ENCODE measurements around the gene NLRP11.

NLRP11 gene

GRCh38 chr19:55836340-55836739 lies 4.5 kb upstream of the NLRP11 start, which contains the start of gene NLRP4:
Gene NLRP4 (plus strand): TSS chr19:55836540. CDS start chr19:55852081, 15,541 bp downstream.
- Histone ChIP-seq H3K36me3 (ENCODE audit: insufficient read depth, low read length) (no peaks in the 10 kb centered on the region), H3K27me3 (ENCODE audit: control insufficient read depth, insufficient read depth, low read length) (no peaks in the 10 kb centered on the region), H3K9ac (ENCODE audit: low read depth, low read length) (no peak within 1 kb of the TSS)

DNA sequence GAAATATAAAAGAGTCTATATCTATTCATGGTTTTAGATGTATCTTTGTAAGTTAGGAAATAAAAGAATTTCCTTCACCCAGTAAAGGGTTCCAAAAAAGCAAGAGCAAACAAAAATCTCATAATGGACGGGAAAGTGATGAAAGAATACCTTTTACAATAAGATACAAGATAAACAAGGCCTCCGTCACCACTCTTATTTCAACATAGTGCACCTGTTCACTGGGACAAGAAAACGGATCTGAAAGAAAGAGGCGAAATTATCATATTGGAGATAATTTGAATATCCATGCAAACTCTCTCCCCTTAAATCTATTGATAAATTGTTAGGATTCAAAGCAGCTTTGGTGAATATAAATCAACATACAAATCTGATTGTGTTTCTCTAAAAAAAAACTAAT lies 877 bp upstream of the NLRP11 start:
- H3K4me3 ChIP-seq (ENCODE audit: low read length) = no peak overlapping the region
- no peaks in the 10 kb centered on the region for H3K36me3 ChIP-seq (ENCODE audit: insufficient read depth, low read length)
- H3K9ac ChIP-seq (ENCODE audit: low read depth, low read length) = no peak overlapping the region
- H3K4me2 ChIP-seq (ENCODE audit: low read length) = no peak overlapping the region
- H3K9me3 ChIP-seq (replicated peaks; ENCODE audit: low read length) = no peaks in the 10 kb centered on the region
- H3K27me3 ChIP-seq (ENCODE audit: control insufficient read depth, insufficient read depth, low read length) = no peaks in the 10 kb centered on the region
- H3K4me1 ChIP-seq (ENCODE audit: control insufficient read depth, insufficient read depth, low read length) = no peaks in the 10 kb centered on the region

More at GRCh38 chr19:55836340-55836739, 4.5 kb upstream of the NLRP11 start, which contains the start of gene NLRP4:
- Histone ChIP-seq H3K4me1 (ENCODE audit: control insufficient read depth, insufficient read depth, low read length) (no peaks in the 10 kb centered on the region), H3K9me3 (replicated peaks; ENCODE audit: low read length) (no peaks in the 10 kb centered on the region), H3K4me2 (ENCODE audit: low read length) (no peak within 1 kb of the TSS), H3K4me3 (ENCODE audit: low read length) (no peak within 1 kb of the TSS)

DNA sequence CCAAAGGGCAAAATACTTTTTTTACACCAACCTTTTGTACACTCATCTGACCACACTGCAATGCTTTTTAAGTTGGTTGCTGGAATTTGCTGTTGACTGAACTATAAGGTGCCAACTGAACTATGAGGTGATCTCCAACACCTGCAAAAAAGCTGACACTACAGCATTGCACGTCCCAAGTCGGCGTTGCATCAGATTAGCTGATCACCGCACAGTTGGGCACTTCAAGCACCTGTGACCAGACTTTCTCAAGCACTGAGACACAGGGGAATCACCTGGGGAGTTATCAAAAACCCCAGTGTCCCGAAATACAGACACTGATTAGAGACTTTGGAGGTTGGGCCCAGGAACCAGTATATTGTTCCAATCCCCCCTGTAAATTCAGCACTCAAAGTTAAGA lies 1.1 kb downstream of the NLRP11 start:
- Histone ChIP-seq H3K9me3 (replicated peaks; ENCODE audit: low read length) (no peaks in the 10 kb centered on the region), H3K4me2 (ENCODE audit: low read length) (no peak overlapping the region), H3K4me1 (ENCODE audit: control insufficient read depth, insufficient read depth, low read length) (no peaks in the 10 kb centered on the region)

GRCh38 chr19:55820037-55820436 lies 11.8 kb downstream of the NLRP11 start:
- no peaks in the 10 kb centered on the region for H3K36me3 ChIP-seq (ENCODE audit: insufficient read depth, low read length)
- H3K4me1 ChIP-seq (ENCODE audit: control insufficient read depth, insufficient read depth, low read length) = no peaks in the 10 kb centered on the region
- H3K9me3 ChIP-seq (replicated peaks; ENCODE audit: low read length) = peaks cover 9% of the 10 kb centered on the region
- no peak overlapping the region for H3K4me2 ChIP-seq (ENCODE audit: low read length)
- no peak overlapping the region for H3K4me3 ChIP-seq (ENCODE audit: low read length)
- no peak overlapping the region for H3K9ac ChIP-seq (ENCODE audit: low read depth, low read length)
- H3K27me3 ChIP-seq (ENCODE audit: control insufficient read depth, insufficient read depth, low read length) = no peaks in the 10 kb centered on the region

More for the DNA sequence above, 1.1 kb downstream of the NLRP11 start:
- H3K27me3 ChIP-seq (ENCODE audit: control insufficient read depth, insufficient read depth, low read length) = no peaks in the 10 kb centered on the region
- no peaks in the 10 kb centered on the region for H3K36me3 ChIP-seq (ENCODE audit: insufficient read depth, low read length)
- H3K9ac ChIP-seq (ENCODE audit: low read depth, low read length) = no peak overlapping the region
- H3K4me3 ChIP-seq (ENCODE audit: low read length) = no peak overlapping the region

DNA sequence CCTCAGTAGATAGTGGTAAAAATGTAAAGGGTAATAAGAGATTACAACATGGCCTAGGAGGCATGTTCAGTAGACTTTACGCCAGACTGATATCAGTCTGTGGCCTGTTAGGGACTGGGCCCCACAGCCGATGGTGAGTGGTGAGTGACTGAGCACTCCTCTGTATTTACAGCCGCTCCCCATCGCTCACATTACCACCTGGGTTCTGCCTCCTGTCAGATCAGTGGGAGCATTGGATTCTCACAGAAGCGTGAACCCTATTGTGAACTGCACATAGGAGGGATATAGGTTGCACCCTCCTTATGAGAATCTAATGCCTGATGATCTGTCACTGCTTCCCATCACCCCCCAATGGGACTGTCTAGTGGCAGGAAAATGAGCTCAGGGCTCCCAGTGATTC lies 17.9 kb downstream of the NLRP11 start:
- no peak overlapping the region for H3K9ac ChIP-seq (ENCODE audit: low read depth, low read length)
- no peaks in the 10 kb centered on the region for H3K27me3 ChIP-seq (ENCODE audit: control insufficient read depth, insufficient read depth, low read length)
- H3K9me3 ChIP-seq (replicated peaks; ENCODE audit: low read length) = no peaks in the 10 kb centered on the region
- H3K4me2 ChIP-seq (ENCODE audit: low read length) = no peak overlapping the region
- no peaks in the 10 kb centered on the region for H3K4me1 ChIP-seq (ENCODE audit: control insufficient read depth, insufficient read depth, low read length)
- H3K36me3 ChIP-seq (ENCODE audit: insufficient read depth, low read length) = no peaks in the 10 kb centered on the region
- no peak overlapping the region for H3K4me3 ChIP-seq (ENCODE audit: low read length)

DNA sequence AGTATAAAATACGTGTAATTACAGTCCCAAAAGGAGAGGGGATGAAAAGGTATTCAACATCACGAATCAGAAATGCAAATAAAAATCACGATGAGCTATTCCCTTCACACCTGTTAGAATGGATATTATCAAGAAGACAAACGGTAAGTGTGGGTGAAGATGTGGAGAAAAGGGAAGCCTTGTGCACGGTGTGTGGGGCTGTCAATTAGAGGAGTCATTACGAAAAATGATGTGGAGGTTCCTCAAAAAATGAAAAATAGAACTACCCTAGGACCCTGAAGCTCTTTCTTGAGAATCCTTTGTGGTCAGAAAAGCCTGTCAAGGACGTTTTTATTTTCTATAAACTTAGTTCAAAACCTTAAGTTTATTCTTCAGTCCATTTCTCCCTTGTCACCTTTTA lies 19.4 kb downstream of the NLRP11 start:
- H3K9me3 ChIP-seq (replicated peaks; ENCODE audit: low read length) = no peaks in the 10 kb centered on the region
- no peaks in the 10 kb centered on the region for H3K36me3 ChIP-seq (ENCODE audit: insufficient read depth, low read length)
- H3K4me2 ChIP-seq (ENCODE audit: low read length) = no peak overlapping the region
- H3K9ac ChIP-seq (ENCODE audit: low read depth, low read length) = no peak overlapping the region
- H3K27me3 ChIP-seq (ENCODE audit: control insufficient read depth, insufficient read depth, low read length) = no peaks in the 10 kb centered on the region
- H3K4me3 ChIP-seq (ENCODE audit: low read length) = no peak overlapping the region
- no peaks in the 10 kb centered on the region for H3K4me1 ChIP-seq (ENCODE audit: control insufficient read depth, insufficient read depth, low read length)

GRCh38 chr19:55811340-55811739 lies 20.5 kb downstream of the NLRP11 start:
- Histone ChIP-seq H3K9ac (ENCODE audit: low read depth, low read length) (no peak overlapping the region), H3K27me3 (ENCODE audit: control insufficient read depth, insufficient read depth, low read length) (no peaks in the 10 kb centered on the region), H3K4me2 (ENCODE audit: low read length) (no peak overlapping the region), H3K4me1 (ENCODE audit: control insufficient read depth, insufficient read depth, low read length) (no peaks in the 10 kb centered on the region), H3K36me3 (ENCODE audit: insufficient read depth, low read length) (no peaks in the 10 kb centered on the region), H3K9me3 (replicated peaks; ENCODE audit: low read length) (no peaks in the 10 kb centered on the region), H3K4me3 (ENCODE audit: low read length) (no peak overlapping the region)

DNA sequence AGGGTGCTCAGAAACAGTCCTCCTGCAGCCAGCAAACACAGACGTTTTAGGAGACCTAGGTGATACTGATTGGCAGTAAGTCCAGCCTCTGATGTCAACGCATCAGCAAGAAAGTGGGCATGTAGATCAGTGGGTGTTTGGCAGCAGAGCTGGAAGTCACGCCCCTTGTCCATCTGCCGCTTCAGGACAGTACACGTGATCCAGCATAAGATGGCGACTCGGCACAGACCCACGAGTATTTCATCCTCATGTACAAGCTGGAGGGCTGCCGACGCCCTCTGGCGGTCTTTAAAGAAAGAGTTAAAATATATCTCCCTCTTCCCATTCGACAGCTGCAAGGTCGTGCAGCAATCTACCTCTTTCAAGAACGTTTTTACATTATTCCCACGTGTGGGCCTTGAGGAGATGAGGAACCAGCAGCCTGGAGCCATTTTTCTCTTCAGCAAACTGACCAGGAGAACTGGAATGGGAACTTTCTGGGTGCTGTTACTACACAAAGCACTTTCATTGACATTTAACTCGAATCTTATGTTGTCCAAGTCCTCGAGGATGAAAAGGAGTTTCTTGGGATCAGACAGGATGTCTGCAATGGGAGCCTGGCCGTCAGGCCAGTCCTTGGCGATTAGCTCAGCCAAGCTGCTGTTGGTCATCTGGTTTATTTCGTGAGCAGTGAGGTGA lies 22.3 kb downstream of the NLRP11 start:
- no peaks in the 10 kb centered on the region for H3K4me1 ChIP-seq (ENCODE audit: control insufficient read depth, insufficient read depth, low read length)
- H3K9ac ChIP-seq (ENCODE audit: low read depth, low read length) = no peak overlapping the region
- no peaks in the 10 kb centered on the region for H3K27me3 ChIP-seq (ENCODE audit: control insufficient read depth, insufficient read depth, low read length)
- no peak overlapping the region for H3K4me3 ChIP-seq (ENCODE audit: low read length)
- H3K4me2 ChIP-seq (ENCODE audit: low read length) = no peak overlapping the region
- H3K36me3 ChIP-seq (ENCODE audit: insufficient read depth, low read length) = no peaks in the 10 kb centered on the region
- H3K9me3 ChIP-seq (replicated peaks; ENCODE audit: low read length) = no peaks in the 10 kb centered on the region

DNA sequence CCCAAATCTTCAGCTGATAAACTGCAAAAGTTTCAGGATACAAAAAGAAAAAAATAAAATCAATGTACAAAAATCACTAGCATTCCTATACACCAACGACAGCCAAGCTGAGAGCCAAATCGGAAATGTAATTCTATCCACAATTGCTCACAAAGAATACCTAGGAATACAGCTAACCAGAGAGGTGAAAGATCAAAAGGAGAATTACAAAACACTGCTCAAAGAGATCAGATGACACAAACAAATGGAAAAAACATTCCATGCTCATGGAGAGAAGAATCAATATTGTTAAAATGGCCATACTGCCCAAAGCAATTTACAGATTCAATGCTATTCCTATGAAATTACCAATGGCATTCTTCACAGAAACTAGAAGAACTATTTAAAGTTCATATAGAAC lies 29.5 kb downstream of the NLRP11 start:
- Histone ChIP-seq H3K9me3 (replicated peaks; ENCODE audit: low read length) (no peaks in the 10 kb centered on the region), H3K27me3 (ENCODE audit: control insufficient read depth, insufficient read depth, low read length) (no peaks in the 10 kb centered on the region), H3K4me3 (ENCODE audit: low read length) (no peak overlapping the region), H3K4me2 (ENCODE audit: low read length) (no peak overlapping the region), H3K9ac (ENCODE audit: low read depth, low read length) (no peak overlapping the region), H3K36me3 (ENCODE audit: insufficient read depth, low read length) (no peaks in the 10 kb centered on the region), H3K4me1 (ENCODE audit: control insufficient read depth, insufficient read depth, low read length) (no peaks in the 10 kb centered on the region)

DNA sequence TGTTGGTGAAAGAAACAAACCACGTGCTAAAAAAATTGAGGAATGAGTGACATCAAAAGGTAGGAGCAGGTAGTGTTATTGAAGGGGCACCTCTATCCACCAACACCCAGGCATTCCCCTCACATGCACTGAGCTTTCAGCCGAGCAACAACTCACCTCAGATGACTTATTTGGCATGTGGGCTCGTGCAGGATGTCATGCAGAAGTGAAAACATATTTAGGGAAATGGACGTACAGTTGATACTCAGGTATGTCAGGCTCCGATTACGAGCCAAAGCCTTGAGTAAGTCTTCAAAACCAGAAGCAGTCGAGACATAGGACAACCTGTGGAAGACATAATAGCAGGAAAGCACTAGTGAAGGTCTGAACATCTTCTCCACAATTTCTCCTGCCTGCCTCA lies 30.4 kb downstream of the NLRP11 start:
- H3K9ac ChIP-seq (ENCODE audit: low read depth, low read length) = no peak overlapping the region
- no peak overlapping the region for H3K4me3 ChIP-seq (ENCODE audit: low read length)
- no peaks in the 10 kb centered on the region for H3K36me3 ChIP-seq (ENCODE audit: insufficient read depth, low read length)
- no peaks in the 10 kb centered on the region for H3K4me1 ChIP-seq (ENCODE audit: control insufficient read depth, insufficient read depth, low read length)
- no peak overlapping the region for H3K4me2 ChIP-seq (ENCODE audit: low read length)
- H3K9me3 ChIP-seq (replicated peaks; ENCODE audit: low read length) = no peaks in the 10 kb centered on the region
- H3K27me3 ChIP-seq (ENCODE audit: control insufficient read depth, insufficient read depth, low read length) = no peaks in the 10 kb centered on the region

- Histone ChIP-seq H3K4me3 (ENCODE audit: low read length) (no peak overlapping the region), H3K4me1 (ENCODE audit: control insufficient read depth, insufficient read depth, low read length) (no peaks in the 10 kb centered on the region), H3K9ac (ENCODE audit: low read depth, low read length) (no peak overlapping the region), H3K9me3 (replicated peaks; ENCODE audit: low read length) (peaks cover 5% of the 10 kb centered on the region), H3K36me3 (ENCODE audit: insufficient read depth, low read length) (no peaks in the 10 kb centered on the region), H3K4me2 (ENCODE audit: low read length) (no peak overlapping the region), H3K27me3 (ENCODE audit: control insufficient read depth, insufficient read depth, low read length) (no peaks in the 10 kb centered on the region)
Observed at GRCh38 chr19:55795021-55795420, 36.8 kb downstream of the NLRP11 start.

GRCh38 chr19:55781112-55781511 lies 50.7 kb downstream of the NLRP11 start:
- no peak overlapping the region for H3K4me2 ChIP-seq (ENCODE audit: low read length)
- H3K4me3 ChIP-seq (ENCODE audit: low read length) = no peak overlapping the region
- H3K9ac ChIP-seq (ENCODE audit: low read depth, low read length) = no peak overlapping the region
- H3K4me1 ChIP-seq (ENCODE audit: control insufficient read depth, insufficient read depth, low read length) = no peaks in the 10 kb centered on the region
- no peaks in the 10 kb centered on the region for H3K9me3 ChIP-seq (replicated peaks; ENCODE audit: low read length)
- no peaks in the 10 kb centered on the region for H3K27me3 ChIP-seq (ENCODE audit: control insufficient read depth, insufficient read depth, low read length)
- no peaks in the 10 kb centered on the region for H3K36me3 ChIP-seq (ENCODE audit: insufficient read depth, low read length)

All from skeletal muscle satellite cell (primary cell).